Ovary (tissue), 9 donors: Measurements from ENCODE around the gene ST8SIA4. TPM values are rescaled to one million over a fixed set of nuclear protein-coding genes. Genes with fewer than 3 reads are reported as not detected.

Source experiments
- DNase-seq, 5 donors: peaks; one replicate each; pipeline ENCODE4 v3.0.0-alpha.2; 2019 to 2020
- H3K27ac ChIP-seq, 2 donors: fragments of 200-600 bp; one replicate each; pipeline versions ENCODE4 v1.5.1 to v1.8.0; 2019 to 2022
- H3K27me3 ChIP-seq: fragments of 200-600 bp; one replicate; pipeline ENCODE4 v1.8.0; 2022
- H3K36me3 ChIP-seq: fragments of 200-600 bp; sonication (generic); one replicate; pipeline ENCODE4 v1.5.1; 2019
- H3K4me1 ChIP-seq: one replicate; pipeline ENCODE4 v1.8.1; 2013; ENCODE audit warnings: mild to moderate bottlenecking, moderate library complexity; ENCODE audit not compliant: insufficient read depth
- H3K4me3 ChIP-seq: fragments of 200-600 bp; sonication (generic); one replicate; pipeline ENCODE4 v1.5.1; 2017
- H3K9me3 ChIP-seq, 2 donors: fragments of 200-600 bp in 1 of 2; sonication (generic) in 1 of 2; one replicate each; pipeline versions ENCODE4 v1.5.1 to v1.8.1; 2013 to 2019; ENCODE audit warnings: mild to moderate bottlenecking in 1 of 2, moderate library complexity in 1 of 2
- EP300 ChIP-seq: sonication (generic); formaldehyde crosslinking; IDR thresholded peaks from one replicate; pipeline ENCODE4 v1.6.1; 2017; ENCODE audit warnings: antibody characterized with exemption
- POLR2A ChIP-seq: fragments of 450-650 bp; IDR thresholded peaks from one replicate; pipeline ENCODE4 v1.6.1; 2017; ENCODE audit warnings: antibody characterized with exemption, mild to moderate bottlenecking, moderate library complexity
- WGBS, 3 donors: extraction: QIAGEN DNeasy Blood & Tissue Kit in 1 of 3; methylation state at CpG; one replicate each; pipeline versions ENCODE4 v1.1.5 to v1.1.7; 2013 to 2017; 5-methylcytosine and 5-hydroxymethylcytosine counted together
- intact Hi-C, 4 donors: fragments of 100-400 bp; cut with DNase I; formaldehyde crosslinking; loops; one replicate each; pipeline versions ENCODE4 v1.11.0 to v1.15.1; 2022 to 2023
- polyA plus RNA-seq, 2 donors: library from polyadenylated mRNA; stranded (reverse); fragments of 200-250 nt in 1 of 2; fragments of 350-450 nt in 1 of 2; fragmentation: Illumina TruSeq in 1 of 2; extraction: RNeasy Lipid Tissue Mini Kit (QIAGEN cat#74804) in 1 of 2; gene quantifications; one replicate each; pipeline ENCODE4 v1.2.3, GENCODE V29; 2013 to 2014
- total RNA-seq, 7 donors: library from RNA; depleted of rRNA in 2 of 7; stranded (reverse); fragments of >200 nt in 2 of 7; fragmentation: NEBNext Ultra II Directional in 3 of 7; extraction: Animal tissue kit (Norgen Biotek cat#: 25700) in 3 of 7; gene quantifications; one replicate each; pipeline versions ENCODE4 v1.1.0 to v1.2.4, GENCODE V29; 2016 to 2023
- TF ChIP-seq, protein P1 (sequence below), 3 donors: fragments of 450-650 bp in 2 of 3; fragments of 200-600 bp in 1 of 3; IDR thresholded peaks; one replicate each; pipeline versions ENCODE4 v1.5.1 to v1.8.0; 2016 to 2022; ENCODE audit warnings: antibody characterized with exemption in 3 of 3, mild to moderate bottlenecking in 1 of 3
- donor health status: DM: no; HTN: no; CAD: no; lungs with moderate emphysema.
- donor health status: DM: no; HTN: no; CAD: no.
- donor health status: Bipolar disorder and iron deficiency.
- donor health status: DM: yes; HTN: yes; CAD: no.
- donor health status: DM: no; HTN: no; CAD: no.
- donor health status: DM: yes; HTN: yes; CAD: no.

ST8SIA4 gene
- total and polyA plus RNA-seq, 9 donors = 0.61 to 3.5 (median 1.9) TPM

DNA sequence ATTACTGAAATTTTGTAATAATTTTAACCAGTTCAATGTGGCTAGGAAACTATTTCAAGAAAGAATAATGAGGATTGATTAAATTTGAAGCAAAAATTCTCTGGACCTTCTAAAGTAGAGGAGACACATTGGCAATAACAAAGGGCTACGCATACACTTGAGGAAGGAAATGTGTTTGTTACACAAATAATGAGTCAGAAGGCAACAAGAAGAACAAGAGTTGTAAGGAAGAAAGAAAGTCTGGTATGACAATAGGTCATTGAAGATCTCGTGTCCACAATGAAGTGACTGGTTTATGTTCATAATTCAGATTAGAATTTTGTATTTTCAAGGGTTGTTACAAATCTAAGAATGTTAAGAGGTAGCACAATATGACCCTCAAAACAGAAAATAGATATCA lies 25.8 kb downstream of the ST8SIA4 start:
- no peaks in the 10 kb centered on the region for H3K4me1 ChIP-seq
- no peaks in the 10 kb centered on the region for H3K27me3 ChIP-seq
- H3K4me3 ChIP-seq = no peak overlapping the region
- H3K36me3 ChIP-seq = no peaks in the 10 kb centered on the region
- H3K9me3 ChIP-seq = no peaks in the 10 kb centered on the region
- no peak for DNase-seq
- TF ChIP-seq EP300 = no peak
- TF ChIP-seq, protein P1, sequence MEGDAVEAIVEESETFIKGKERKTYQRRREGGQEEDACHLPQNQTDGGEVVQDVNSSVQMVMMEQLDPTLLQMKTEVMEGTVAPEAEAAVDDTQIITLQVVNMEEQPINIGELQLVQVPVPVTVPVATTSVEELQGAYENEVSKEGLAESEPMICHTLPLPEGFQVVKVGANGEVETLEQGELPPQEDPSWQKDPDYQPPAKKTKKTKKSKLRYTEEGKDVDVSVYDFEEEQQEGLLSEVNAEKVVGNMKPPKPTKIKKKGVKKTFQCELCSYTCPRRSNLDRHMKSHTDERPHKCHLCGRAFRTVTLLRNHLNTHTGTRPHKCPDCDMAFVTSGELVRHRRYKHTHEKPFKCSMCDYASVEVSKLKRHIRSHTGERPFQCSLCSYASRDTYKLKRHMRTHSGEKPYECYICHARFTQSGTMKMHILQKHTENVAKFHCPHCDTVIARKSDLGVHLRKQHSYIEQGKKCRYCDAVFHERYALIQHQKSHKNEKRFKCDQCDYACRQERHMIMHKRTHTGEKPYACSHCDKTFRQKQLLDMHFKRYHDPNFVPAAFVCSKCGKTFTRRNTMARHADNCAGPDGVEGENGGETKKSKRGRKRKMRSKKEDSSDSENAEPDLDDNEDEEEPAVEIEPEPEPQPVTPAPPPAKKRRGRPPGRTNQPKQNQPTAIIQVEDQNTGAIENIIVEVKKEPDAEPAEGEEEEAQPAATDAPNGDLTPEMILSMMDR (IDR thresholded peaks at IDR 0.05) = no peak
- no peak for TF ChIP-seq POLR2A
- intact Hi-C loops = no loop called here
- no peak overlapping the region for H3K27ac ChIP-seq
- WGBS, 3 donors = 69 to 85% (median 83%) methylated on average over 2 of the region's 2 CpGs

GRCh38 chr5:100872408-100873190 lies 30.5 kb downstream of the ST8SIA4 start:
- H3K4me1 ChIP-seq = no peaks in the 10 kb centered on the region
- no peaks in the 10 kb centered on the region for H3K9me3 ChIP-seq
- no peaks in the 10 kb centered on the region for H3K36me3 ChIP-seq
- no peak for DNase-seq
- no peak overlapping the region for H3K27ac ChIP-seq
- intact Hi-C loops = no loop called here
- WGBS, 3 donors = 81 to 86% (median 85%) methylated on average over 2 of the region's 2 CpGs
- H3K27me3 ChIP-seq = no peaks in the 10 kb centered on the region
- no peak for TF ChIP-seq EP300
- TF ChIP-seq, protein P1 (IDR thresholded peaks at IDR 0.05) = no peak
- TF ChIP-seq POLR2A = no peak
- H3K4me3 ChIP-seq = no peak overlapping the region

DNA sequence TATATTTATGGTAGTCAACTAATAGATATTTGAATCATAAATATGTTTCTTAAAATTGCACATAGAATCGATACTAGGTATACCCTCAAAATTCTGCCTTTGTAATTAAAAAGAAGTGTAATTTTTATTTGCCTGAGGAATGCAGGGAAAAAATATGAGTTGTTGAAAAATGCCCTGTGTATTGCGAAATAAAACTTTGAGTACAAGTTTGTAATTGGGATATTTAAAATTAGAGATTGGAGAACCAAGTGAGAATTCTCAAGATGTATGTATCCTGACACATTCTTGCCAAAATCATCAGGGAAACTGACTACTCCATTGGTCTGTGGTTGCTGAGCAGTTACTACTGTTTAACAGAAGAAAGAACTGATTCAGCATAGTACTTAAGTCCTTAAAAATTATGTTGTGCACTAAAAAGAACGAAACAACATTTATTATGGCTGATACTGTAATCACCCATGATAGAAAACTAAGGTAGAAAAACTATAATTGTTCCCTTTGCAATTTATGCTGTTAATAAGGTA lies 36.0 kb downstream of the ST8SIA4 start:
- DNase-seq = no peak
- 70 to 93% (median 91%) methylated on average over 3 of the region's 3 CpGs for WGBS, 3 donors
- Histone ChIP-seq H3K36me3 (no peaks in the 10 kb centered on the region), H3K9me3 (no peaks in the 10 kb centered on the region), H3K4me1 (no peaks in the 10 kb centered on the region), H3K4me3 (no peak overlapping the region), H3K27me3 (no peaks in the 10 kb centered on the region), H3K27ac (no peak overlapping the region)
- TF ChIP-seq POLR2A = no peak
- TF ChIP-seq, protein P1 (IDR thresholded peaks at IDR 0.05) = no peak
- intact Hi-C loops = no loop called here

DNA sequence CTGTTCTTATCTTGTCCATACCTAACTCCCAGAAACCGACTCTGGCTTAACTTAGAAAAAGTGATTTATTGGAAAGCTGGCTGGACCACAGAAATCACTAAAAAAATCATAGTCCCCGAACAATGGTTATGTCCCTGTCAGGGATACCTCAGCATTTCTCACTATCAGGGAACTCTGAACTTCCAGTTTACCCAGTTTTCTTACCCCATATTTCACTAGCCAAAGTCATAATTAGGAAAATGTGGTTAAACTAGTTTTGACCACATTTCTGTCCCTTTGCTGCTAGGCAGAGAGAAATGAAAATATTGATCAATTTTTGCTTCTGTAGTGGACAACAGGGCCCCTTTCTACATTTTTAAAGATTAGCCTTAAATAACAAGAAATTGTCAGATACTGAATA lies 38.2 kb downstream of the ST8SIA4 start:
- Histone ChIP-seq H3K27ac (no peak overlapping the region), H3K9me3 (no peaks in the 10 kb centered on the region), H3K4me1 (no peaks in the 10 kb centered on the region), H3K27me3 (no peaks in the 10 kb centered on the region), H3K36me3 (no peaks in the 10 kb centered on the region), H3K4me3 (no peak overlapping the region)
- TF ChIP-seq, protein P1 (IDR thresholded peaks at IDR 0.05) = no peak
- TF ChIP-seq POLR2A (no peak), EP300 (no peak)
- DNase-seq = no peak
- 29 to 49% (median 42%) methylated on average over 2 of the region's 2 CpGs for WGBS, 3 donors
- intact Hi-C loops = no loop called here
